Nephron (organoid): ENCODE results near the gene RDH11.

Experiments
- H3K27ac Mint-ChIP-seq, 3 experiments: 2 replicates each; pipeline ENCODE4 v1.8.0; 2020; ENCODE audit warnings: mixed read lengths in 3 of 3, mild to moderate bottlenecking in 2 of 3, moderate library complexity in 1 of 3
- H3K27me3 Mint-ChIP-seq: 2 replicates; pipeline ENCODE4 v1.8.0; 2021; ENCODE audit warnings: low read depth, mild to moderate bottlenecking, moderate library complexity, mixed read lengths
- H3K36me3 Mint-ChIP-seq: 2 replicates; pipeline ENCODE4 v1.8.0; 2020; ENCODE audit warnings: low read depth, mixed read lengths
- H3K4me1 Mint-ChIP-seq: 2 replicates; pipeline ENCODE4 v1.8.0; 2020; ENCODE audit warnings: mixed read lengths
- H3K4me3 Mint-ChIP-seq, 3 experiments: 2 replicates each; pipeline ENCODE4 v1.8.0; 2020; ENCODE audit warnings: mild to moderate bottlenecking in 3 of 3, mixed read lengths in 3 of 3, moderate library complexity in 2 of 3
- H3K9me3 Mint-ChIP-seq: 2 replicates; pipeline ENCODE4 v1.8.0; 2020; ENCODE audit warnings: mixed read lengths
- TF ChIP-seq, protein P1 (sequence below), 3 experiments: fragments of 200-600 bp; sonication (generic); IDR thresholded peaks; one replicate each; pipeline ENCODE4 v1.5.0; 2021; ENCODE audit warnings: antibody characterized with exemption in 3 of 3; ENCODE audit not compliant: unreplicated experiment in 3 of 3

The RDH11 gene

DNA sequence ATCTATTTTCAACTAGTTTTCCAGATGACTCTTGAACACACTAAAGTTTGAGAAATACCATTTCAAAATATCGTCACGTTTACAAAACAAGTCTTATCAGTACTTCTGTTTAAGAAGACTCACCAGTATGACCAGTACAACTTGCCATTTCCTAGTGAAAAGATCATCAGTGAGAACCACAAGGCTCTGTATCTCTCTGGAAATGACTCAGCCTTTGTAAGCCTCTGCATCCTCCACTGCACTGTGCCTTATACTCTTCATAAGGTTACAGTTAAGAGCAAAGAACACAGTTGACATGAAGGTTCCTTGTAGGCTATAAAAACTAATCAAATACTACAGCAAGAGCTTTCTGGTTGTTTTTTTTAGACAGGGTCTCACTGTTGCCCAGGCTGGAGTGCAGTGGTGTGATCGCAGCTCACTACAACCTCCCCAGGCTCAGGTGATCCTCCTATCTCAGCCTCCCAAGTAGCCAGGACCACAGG is 15.4 kb downstream of the RDH11 start:
- H3K27me3 Mint-ChIP-seq, result no peaks in the 10 kb centered on the region
- TF ChIP-seq, protein P1, sequence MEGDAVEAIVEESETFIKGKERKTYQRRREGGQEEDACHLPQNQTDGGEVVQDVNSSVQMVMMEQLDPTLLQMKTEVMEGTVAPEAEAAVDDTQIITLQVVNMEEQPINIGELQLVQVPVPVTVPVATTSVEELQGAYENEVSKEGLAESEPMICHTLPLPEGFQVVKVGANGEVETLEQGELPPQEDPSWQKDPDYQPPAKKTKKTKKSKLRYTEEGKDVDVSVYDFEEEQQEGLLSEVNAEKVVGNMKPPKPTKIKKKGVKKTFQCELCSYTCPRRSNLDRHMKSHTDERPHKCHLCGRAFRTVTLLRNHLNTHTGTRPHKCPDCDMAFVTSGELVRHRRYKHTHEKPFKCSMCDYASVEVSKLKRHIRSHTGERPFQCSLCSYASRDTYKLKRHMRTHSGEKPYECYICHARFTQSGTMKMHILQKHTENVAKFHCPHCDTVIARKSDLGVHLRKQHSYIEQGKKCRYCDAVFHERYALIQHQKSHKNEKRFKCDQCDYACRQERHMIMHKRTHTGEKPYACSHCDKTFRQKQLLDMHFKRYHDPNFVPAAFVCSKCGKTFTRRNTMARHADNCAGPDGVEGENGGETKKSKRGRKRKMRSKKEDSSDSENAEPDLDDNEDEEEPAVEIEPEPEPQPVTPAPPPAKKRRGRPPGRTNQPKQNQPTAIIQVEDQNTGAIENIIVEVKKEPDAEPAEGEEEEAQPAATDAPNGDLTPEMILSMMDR (IDR thresholded peaks at IDR 0.05; ENCODE audit: unreplicated experiment in 3 of 3), result no peak
- peaks cover 11% of the 10 kb centered on the region for H3K4me1 Mint-ChIP-seq
- peaks cover 59% of the 10 kb centered on the region for H3K36me3 Mint-ChIP-seq
- H3K9me3 Mint-ChIP-seq, result no peaks in the 10 kb centered on the region
- no peak overlapping the region for H3K4me3 Mint-ChIP-seq
- H3K27ac Mint-ChIP-seq, result no peak overlapping the region

DNA sequence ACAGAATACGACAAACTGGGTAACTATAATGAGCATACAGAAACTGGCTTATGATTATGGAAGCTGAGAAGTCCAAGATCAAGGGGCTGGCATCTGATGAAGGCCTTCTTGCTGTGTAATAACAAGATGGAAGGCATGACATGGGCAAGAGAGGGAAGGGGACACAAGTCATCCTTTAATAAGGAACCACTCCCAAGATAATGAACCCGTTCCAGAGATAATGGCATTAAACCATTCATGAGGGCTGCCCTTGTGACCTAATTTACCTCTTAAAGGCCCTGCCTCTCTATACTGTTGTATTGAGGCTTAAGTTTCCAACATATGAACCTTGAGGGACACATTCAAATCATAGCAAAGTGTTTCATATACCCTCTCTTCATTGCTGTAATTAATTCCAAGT is 16.6 kb downstream of the RDH11 start:
- H3K36me3 Mint-ChIP-seq, result peaks cover 47% of the 10 kb centered on the region
- H3K27me3 Mint-ChIP-seq, result no peaks in the 10 kb centered on the region
- TF ChIP-seq, protein P1 (IDR thresholded peaks at IDR 0.05; ENCODE audit: unreplicated experiment in 3 of 3), result no peak
- no peak overlapping the region for H3K27ac Mint-ChIP-seq
- no peak overlapping the region for H3K4me3 Mint-ChIP-seq
- no peaks in the 10 kb centered on the region for H3K9me3 Mint-ChIP-seq
- peaks cover 12% of the 10 kb centered on the region for H3K4me1 Mint-ChIP-seq

DNA sequence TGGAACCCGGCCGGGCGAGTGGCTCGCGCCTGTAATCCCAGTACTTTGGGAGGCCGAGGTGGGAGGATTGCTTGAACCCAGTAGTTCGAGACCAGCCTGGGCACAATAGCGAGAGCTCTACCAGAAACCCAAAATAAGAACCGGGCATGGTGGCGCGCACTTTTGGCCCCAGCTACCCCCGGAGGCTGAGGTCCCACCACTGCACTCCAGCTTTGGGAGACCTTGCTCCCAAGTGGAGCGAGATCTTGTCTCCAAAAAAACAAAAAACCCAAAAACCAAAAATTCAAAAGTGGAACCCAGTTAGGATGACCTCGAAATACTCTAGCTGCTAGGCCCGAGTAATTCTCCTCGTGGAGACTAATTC is 20.4 kb downstream of the RDH11 start:
- H3K27me3 Mint-ChIP-seq, result no peaks in the 10 kb centered on the region

DNA sequence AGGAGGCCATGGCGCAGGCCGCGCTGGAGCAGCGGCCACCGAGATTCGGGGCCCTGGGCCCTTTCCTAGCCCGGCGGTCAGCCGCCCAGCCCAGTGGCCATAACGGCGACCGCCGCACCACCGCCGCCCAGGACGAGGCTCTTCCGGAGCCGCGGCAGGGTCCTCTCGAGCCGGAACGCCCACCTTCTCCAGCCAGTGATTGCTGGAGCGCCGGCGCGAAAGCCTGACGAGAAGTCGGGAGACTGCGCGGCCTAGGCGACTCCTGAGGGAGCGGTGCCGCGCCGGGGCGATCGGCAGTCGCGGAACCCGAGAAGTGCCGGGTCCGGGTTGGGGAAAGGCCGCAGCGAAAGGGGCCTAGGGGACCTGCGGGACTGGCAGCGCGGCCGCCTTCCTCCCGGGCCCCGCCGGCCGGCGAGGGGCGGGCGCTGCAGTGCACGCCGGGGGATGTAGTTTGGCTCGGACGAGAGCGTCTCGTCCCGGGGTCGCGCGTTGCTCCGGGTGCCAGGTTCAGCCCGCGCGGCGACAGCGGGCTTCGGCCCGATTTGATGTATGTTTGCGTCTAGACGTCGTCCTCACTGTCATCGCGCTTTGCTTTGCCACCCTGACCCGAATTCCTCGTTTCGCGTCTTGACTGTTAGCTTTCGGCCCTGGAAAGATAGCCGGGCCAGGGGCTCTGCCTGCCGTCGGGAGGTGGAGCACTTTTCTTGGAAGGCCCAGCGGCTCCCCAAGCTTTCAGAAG is 20.9 kb downstream of the RDH11 start, which contains the start of gene VTI1B:
TSS of gene VTI1B (minus strand) at position 153 of the 739 bp plus-strand sequence. CDS start at position 10, 143 bp downstream.
- H3K4me3 Mint-ChIP-seq, result peak within 1 kb of the TSS; percentile 97 to 99 (median 98)
- TF ChIP-seq, protein P1 (IDR thresholded peaks at IDR 0.05; ENCODE audit: unreplicated experiment in 3 of 3), result peak in 1 of 3 experiments; percentile 20
- H3K4me1 Mint-ChIP-seq, result peaks cover 27% of the 10 kb centered on the region
- no peaks in the 10 kb centered on the region for H3K27me3 Mint-ChIP-seq
- H3K27ac Mint-ChIP-seq, result peak within 1 kb of the TSS; percentile 98 to 100 (median 100)
- H3K9me3 Mint-ChIP-seq, result no peaks in the 10 kb centered on the region
- H3K36me3 Mint-ChIP-seq, result peaks cover 25% of the 10 kb centered on the region

More for the DNA sequence above, 20.4 kb downstream of the RDH11 start:
- H3K4me1 Mint-ChIP-seq, result peaks cover 27% of the 10 kb centered on the region
- peak overlapping the region; percentile 98 to 100 (median 100) for H3K27ac Mint-ChIP-seq
- H3K9me3 Mint-ChIP-seq, result no peaks in the 10 kb centered on the region
- H3K36me3 Mint-ChIP-seq, result peaks cover 23% of the 10 kb centered on the region
- TF ChIP-seq, protein P1 (IDR thresholded peaks at IDR 0.05; ENCODE audit: unreplicated experiment in 3 of 3), result no peak
- H3K4me3 Mint-ChIP-seq, result peak overlapping the region; percentile 97 to 99 (median 98)

DNA sequence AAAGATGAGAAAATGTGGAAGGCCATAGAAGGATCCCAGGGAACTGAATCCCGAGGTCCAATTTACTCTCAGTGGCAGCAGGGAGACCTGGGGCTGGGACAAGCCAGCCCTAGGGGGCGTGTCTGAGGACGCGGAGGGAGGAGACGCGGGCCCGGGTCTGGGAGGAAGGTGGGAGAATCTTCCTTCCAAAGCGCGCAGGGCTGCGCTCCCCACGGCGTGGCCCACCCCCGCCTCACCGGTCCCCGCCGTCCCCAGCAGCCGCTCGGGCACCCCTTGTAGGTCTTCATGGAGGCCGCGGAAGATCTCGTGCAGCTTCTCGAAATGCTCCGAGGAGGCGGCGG is 21.5 kb downstream of the RDH11 start:
- Mint-ChIP-seq H3K27ac (peak overlapping the region; percentile 95 to 100 (median 98)), H3K9me3 (no peaks in the 10 kb centered on the region), H3K4me1 (peaks cover 27% of the 10 kb centered on the region), H3K4me3 (peak overlapping the region; percentile 94 to 97 (median 96)), H3K27me3 (no peaks in the 10 kb centered on the region), H3K36me3 (peaks cover 25% of the 10 kb centered on the region)
- TF ChIP-seq, protein P1 (IDR thresholded peaks at IDR 0.05; ENCODE audit: unreplicated experiment in 3 of 3), result peak in 1 of 3 experiments; percentile 14

DNA sequence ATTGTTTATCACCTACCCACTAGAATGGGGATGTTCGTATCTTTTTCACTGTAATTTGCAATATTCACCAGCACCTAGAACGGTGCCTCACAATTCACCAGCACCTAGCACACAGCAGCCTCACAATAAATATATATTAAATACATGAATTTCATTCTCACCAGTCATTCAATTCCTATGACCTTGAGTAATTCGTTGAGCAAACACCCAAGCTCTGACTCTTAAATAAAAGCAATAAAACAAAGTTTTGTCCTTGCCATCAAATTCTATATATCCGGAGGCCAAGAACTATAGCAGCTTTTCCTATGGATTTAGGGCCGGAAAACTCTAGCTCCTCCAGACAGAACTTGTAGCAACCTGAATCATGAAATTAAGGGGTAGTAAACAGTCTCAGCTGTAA is 22.1 kb downstream of the RDH11 start:
- Mint-ChIP-seq H3K9me3 (no peaks in the 10 kb centered on the region), H3K4me1 (peaks cover 27% of the 10 kb centered on the region)

More for the DNA sequence above, 22.1 kb downstream of the RDH11 start:
- Mint-ChIP-seq H3K27me3 (no peaks in the 10 kb centered on the region), H3K36me3 (peaks cover 20% of the 10 kb centered on the region), H3K27ac (peak overlapping the region; percentile 95 to 100 (median 98)), H3K4me3 (peak overlapping the region; percentile 94 to 97 (median 96))
- TF ChIP-seq, protein P1 (IDR thresholded peaks at IDR 0.05; ENCODE audit: unreplicated experiment in 3 of 3), result no peak
